LNCaP clone FGC (cell line): ENCODE measurements around the gene IGSF22.

Experiments
- DNase-seq: peaks from one replicate; pipeline ENCODE4 v3.0.0-alpha.2; 2011; ENCODE audit warnings: low read depth
- H3K4me3 ChIP-seq: 2 replicates; pipeline ENCODE4 v1.5.1; 2011; ENCODE audit warnings: mild to moderate bottlenecking, low read depth, low read length, control low read depth
- CTCF ChIP-seq: IDR thresholded peaks from 2 replicates; pipeline ENCODE4 v1.5.1; 2012; ENCODE audit warnings: mild to moderate bottlenecking; ENCODE audit not compliant: control insufficient read depth, insufficient read depth; ENCODE audit errors: extremely low read depth

Gene IGSF22

DNA sequence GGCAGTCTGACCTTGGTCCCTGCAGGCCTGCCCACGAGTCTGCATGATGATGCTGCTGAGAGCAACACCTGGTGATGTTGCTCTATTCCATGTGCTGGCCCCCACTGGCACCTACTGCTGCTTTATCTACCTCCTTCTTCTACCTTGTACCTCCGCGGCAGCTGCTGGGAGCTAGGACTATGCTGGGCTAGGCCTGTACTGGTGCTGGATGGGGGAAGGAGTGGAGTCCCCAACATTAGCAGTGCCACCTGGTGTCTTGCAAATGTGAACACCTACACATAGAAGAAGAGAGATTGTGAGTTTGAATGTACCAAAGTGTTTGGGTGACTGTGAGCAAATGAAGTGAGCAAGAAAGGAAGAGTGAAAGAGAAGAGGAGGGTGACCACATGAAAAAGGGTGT is 35.2 kb upstream of the IGSF22 start:
- no peak overlapping the region for H3K4me3 ChIP-seq
- no peak for DNase-seq
- TF ChIP-seq CTCF: no peak

DNA sequence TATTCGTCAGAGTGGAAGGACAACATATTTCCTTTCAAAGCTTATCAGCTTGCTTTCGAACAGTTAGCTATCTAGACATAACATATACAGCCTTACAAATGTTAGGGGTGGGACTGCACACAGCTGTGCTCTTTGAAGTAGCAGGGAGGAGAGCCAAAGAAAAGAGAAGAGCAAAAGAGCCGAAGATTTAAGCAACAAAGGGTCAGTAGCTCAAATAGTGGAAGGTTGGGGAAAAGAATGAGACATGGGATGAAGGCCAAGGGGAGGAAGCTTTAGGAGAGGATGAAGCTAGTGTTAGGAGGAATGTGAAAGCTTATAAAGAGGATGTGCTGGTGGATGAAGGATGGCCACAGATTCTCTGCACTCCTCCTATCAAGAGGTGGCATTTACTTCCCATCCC is 31.8 kb upstream of the IGSF22 start:
- no peak for TF ChIP-seq CTCF
- H3K4me3 ChIP-seq: no peak overlapping the region
- DNase-seq: no peak

DNA sequence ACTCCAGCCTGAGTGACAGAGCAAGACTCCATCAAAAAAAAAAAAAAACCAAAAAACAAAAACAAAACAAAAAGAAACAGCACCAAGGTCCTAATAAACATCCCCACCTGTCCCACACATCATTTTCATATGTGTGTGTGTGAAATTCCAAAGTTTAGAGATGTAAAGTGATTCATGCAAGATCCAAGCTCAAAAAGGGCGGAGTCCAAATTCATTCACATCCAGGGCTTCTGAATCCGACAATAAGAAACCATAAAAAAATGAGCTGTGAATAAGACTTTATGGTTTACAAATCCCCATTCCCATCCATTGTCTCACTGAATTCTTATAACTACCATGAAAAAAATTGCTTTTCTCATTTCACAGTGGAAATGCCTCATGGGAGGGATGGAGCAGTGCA is 30.9 kb upstream of the IGSF22 start:
- no peak for TF ChIP-seq CTCF
- DNase-seq: no peak
- H3K4me3 ChIP-seq: no peak overlapping the region

- no peak for TF ChIP-seq CTCF
- no peak overlapping the region for H3K4me3 ChIP-seq
- no peak for DNase-seq
Observed at GRCh38 chr11:18754308-18754707, 28.3 kb upstream of the IGSF22 start.

DNA sequence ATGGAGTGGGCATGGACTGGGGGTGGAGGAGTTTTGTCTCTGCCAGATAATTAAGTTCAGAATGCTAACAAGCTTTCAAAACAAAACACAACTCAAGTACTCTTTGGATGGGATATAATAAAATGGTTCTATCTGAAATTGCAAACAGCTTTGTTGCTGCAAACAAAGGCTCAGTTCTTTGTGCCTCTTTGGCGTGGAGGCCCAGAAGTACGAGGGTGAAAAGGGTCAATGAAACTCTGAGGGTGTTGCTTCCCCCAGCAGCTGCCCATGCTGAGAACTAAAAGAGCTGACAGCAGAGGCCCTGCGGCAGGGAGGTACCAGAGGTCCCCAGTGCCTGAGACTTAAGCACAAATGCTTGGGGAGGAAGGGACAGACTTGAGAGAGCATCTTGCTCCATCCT is 26.5 kb upstream of the IGSF22 start:
- no peak for DNase-seq
- TF ChIP-seq CTCF: no peak
- no peak overlapping the region for H3K4me3 ChIP-seq

DNA sequence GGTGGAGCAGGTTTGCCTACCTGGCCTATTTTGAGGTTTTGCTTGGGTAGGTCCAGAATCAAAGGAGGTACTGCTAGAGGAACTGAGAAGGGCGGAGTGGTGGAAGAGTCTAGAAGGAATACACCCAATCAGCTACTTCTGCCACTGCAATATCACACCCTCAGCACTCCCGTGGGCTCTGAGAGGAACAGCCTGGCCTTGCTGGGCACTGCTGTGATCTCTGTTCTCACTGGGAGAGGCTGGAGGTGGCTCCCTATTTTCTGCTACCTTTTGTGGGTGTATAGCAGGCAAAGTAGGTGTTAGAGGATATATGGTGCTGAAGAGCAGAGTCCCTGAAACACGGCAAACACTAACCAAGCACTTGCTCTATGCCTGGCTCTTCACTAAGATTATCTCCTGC is 25.0 kb upstream of the IGSF22 start:
- no peak overlapping the region for H3K4me3 ChIP-seq
- no peak for TF ChIP-seq CTCF
- no peak for DNase-seq

DNA sequence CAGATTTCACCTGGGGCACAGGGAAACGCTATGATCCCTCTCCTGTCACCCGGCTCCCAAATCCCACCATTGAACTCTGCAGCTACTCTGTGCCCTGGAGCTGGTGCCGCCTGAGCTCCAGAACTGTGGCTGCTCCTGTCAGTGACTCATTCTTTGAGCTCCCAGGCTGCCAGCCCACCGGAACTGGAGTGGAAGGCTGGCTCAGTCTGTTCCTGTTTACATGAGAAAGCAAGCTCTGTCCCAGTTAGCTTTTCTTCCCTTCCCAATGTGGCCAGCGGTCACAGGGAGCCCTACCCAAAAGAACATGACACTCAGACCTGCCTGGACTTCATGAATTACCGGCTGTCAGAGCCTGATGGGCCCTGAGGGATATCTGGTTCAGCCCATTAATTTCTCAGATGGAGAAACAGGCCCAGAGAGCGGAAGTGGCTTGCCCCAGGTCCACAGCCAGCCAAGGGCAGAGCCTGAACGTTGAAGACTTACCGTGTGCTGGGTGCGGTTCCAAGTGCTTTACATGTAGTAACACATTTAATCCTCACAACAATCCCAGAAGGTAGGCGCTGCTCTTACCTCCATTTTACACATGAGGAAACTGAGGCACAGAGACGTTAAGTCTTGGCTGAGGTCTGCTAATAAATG is 23.8 kb upstream of the IGSF22 start:
- H3K4me3 ChIP-seq: no peak overlapping the region
- no peak for TF ChIP-seq CTCF
- DNase-seq: no peak
